Stimulated activated naive CD4-positive, alpha-beta T cell (primary cell): ENCODE results near the gene HK1.
A peak's percentile ranks its signal among the peaks of the same experiment; 100 is the strongest.
"Not testable (repeated sequence)": the region's sequence is repeated elsewhere in the genome, so short reads cannot be mapped to it uniquely, and the experiment has no call there.

ENCODE experiments used
- DNase-seq, 6 experiments: peaks; one replicate each; lab custom pipeline; 2025; lab: John Stamatoyannopoulos, UW

The HK1 gene

GRCh38 chr10:69328380-69328735, 50.1 kb downstream of the HK1 start:
- no peak for DNase-seq

DNA sequence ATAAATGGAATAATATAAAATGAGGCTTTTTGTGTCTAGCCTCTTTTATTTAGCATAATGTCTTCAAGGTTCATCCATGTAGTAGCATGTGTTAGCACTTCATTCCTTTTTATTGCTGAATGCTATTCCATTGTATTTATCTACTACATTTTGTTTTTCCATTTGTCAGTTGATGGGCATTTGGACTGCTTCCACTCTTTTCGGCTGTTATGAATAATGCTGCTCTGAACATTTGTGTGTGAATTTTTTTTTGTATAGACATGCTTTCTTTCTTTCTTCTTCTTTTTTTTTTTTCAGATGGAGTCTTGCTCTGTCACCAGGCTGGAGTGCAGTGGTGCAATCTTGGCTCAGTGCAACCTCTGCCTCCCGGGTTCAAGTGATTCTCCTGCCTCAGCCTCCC, 50.6 kb downstream of the HK1 start:
- DNase-seq = not testable (repeated sequence)

- no peak for DNase-seq
These were observed 51.5 kb downstream of the HK1 start for GRCh38 chr10:69329721-69330178.

DNA sequence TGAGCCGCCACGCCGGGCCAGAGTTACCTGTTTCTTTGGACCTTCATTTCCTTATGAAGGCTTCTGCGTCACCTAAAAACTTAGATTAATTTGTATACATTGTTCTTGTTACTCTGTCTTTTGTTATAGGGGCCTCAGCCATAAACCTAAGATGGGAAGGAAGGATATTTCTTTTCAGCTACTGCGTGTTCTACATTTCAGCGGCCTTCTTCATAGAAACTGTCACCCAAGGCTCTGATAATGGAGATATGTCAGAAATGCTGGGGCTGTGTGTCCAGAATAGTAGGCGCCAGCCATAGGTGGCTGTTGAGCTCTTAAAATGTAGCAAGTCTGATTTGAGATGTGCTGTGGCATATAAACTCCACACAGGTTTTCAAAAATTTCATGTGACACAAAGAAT, 52.9 kb downstream of the HK1 start:
- no peak for DNase-seq

- no peak for DNase-seq
These were observed 54.1 kb downstream of the HK1 start for GRCh38 chr10:69332278-69333010.

DNA sequence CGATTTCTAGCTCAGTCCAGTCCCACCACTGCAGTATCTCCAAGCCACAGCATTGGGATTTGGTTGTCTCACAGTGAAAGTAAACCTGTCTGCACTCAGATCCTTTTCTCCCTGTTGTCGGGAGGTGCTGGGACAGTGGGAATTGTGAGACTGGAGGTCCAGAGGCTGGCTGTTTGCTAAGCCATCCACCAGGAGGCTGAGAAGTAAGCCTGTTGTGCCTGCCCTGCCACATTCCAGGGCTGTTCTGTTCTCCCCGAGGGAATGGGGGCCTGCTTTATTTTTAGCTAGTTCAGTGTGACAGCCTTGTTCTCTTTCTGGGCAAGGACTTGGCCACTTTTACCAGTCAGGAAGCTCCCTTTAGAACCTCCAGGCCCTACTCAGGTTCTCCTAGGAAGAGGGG, 54.9 kb downstream of the HK1 start:
- DNase-seq = no peak

DNA sequence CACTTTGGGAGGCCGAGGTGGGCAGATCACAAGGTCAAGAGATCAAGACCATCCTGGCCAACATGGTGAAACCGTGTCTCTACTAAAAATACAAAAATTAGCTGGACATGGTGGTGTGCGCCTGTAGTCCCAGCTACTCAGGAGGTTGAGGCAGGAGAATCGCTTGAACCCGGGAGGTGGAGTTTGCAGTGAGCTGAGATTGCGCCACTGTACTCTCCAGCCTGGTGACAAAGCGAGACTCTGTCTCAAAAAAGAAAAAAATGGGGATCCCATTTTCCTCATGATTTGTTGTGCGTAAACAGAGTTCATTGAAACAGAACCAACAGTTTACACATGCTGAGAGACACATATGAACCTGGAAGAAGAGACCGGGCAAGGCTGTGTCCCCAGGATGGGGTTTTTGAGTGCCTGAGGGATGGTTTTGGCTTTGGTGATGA, 55.6 kb downstream of the HK1 start:
- not testable (repeated sequence) for DNase-seq

GRCh38 chr10:69334302-69335062, 56.2 kb downstream of the HK1 start:
- DNase-seq = no peak

- peak in 2 of 6 experiments; percentile 6 to 12 for DNase-seq
These were observed 56.8 kb downstream of the HK1 start for GRCh38 chr10:69335063-69335587.

- no peak for DNase-seq
These were observed 57.3 kb downstream of the HK1 start for GRCh38 chr10:69335613-69336012.

- no peak for DNase-seq
These were observed 58.6 kb downstream of the HK1 start for GRCh38 chr10:69336952-69337295.

- DNase-seq = no peak
These were observed 59.2 kb downstream of the HK1 start for GRCh38 chr10:69337296-69338132.

DNA sequence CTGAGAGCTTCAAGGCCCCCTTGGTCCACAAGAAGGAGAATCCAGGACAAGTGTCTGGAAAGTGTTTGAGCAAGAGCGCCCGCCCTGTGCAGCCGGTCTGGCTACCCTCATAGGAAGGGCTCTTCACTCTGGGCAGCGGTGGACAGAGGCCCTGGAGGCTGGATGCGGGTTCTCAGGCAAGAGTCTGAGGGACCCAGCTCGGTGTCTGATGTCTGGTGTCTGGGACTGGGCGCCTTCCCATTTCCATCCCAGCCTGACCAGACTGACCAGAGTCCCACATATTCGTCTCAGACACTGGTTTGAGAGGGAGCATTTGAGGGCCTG, 59.8 kb downstream of the HK1 start:
- DNase-seq = no peak

DNA sequence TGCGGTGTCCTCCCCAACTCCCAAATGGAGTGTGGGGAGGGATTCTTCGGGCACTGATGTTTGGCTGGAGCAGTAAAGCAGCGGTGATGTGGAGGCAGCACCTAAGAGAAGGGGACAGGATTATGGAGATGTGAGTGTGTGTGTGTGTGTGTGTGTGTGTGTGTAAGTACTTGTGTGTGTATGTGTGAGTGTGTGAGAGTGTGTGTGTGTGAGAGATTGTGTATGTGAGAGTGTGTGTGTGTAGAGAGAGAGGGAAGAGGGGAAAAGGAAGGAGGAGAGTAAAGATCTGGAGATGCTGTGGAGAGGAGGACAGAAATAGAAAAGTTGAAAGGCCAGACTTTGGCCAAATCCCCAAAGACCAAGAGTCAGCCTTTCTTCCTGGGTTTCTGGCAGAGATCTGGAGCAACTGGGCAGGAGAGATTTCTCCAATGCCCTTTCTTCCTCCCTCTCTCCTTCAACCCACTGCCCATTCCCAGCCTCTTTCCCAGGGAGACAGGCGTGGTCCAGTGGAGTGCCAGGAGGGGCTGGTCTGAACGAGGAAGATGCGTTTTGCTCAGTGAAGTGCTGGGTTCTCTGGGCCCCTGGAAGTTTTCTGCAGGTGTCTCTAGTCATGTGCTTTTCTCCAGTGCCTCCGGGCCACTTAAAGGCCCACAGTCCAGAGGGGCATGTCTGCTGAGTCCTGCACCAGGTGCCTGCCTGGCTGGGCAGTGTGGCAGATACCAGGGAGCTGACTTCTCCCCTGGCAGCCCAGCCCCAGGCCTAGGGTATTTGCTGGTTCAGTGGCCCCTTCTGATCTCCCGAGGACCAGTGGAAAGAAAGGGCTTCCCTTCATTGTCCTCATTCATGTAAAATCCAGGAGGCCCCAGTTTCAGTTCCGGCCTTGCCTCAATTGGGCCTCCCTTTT, 60.5 kb downstream of the HK1 start:
- DNase-seq = no peak

DNA sequence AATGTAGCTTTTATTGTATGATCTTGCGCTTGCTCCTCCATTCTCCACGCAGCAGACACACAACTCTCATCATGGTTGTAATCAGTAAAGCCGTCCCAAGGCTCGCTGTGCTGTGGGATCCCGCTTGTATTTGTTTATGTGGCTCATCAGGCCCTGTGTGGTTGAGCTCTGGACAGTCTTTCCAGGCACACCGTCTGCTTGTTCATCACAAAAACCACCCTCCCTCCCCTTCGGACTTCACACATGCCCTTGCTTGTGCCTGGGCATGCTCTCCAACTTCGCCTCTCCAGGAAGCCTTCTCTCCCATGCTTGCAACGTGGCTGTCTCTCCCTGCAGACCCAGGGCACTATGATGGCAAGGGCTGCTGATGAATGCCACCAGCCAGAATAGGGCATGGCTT, 62.4 kb downstream of the HK1 start:
- no peak for DNase-seq

DNA sequence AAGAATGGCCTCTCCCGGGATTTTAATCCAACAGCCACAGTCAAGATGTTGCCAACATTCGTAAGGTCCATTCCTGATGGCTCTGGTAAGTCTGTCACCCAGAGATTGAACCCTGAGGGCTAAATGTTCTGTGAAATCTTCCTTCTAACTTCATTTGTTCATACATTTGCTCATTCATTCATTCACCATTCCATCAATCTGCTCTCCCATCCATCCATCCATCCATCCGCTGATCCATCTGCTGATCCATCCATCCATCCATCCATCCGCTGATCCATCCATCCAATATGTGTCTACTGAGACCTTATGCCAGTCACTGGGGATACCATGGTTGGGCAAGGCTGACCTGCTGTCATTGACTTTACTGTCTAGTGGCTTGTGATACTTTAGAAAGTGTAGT, 65.6 kb downstream of the HK1 start:
- no peak for DNase-seq

GRCh38 chr10:69344591-69345252, 66.4 kb downstream of the HK1 start:
- DNase-seq = peak; percentile 12 to 46 (median 28)

DNA sequence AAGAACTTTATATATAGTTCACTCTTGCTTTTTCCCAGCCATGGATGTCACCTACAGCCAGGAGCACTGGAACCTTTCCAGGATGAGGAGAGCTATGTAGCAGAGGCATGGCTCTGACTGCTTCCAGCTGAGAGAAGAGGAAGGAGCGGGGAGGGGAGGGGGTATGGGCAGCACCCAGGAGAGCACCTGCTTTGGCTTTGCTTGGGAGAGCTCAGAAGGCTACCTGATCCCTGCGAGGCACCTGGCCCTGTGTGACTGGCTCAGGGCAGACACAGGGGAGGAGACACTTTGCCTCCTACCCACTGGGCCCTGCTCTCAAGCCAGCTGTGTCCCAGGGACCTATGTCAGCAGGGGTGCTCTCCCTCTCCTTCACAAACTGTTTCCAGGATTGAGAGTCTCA, 67.1 kb downstream of the HK1 start:
- DNase-seq = no peak

GRCh38 chr10:69345890-69346474, 67.7 kb downstream of the HK1 start:
- no peak for DNase-seq

GRCh38 chr10:69346776-69347175, 68.5 kb downstream of the HK1 start:
- no peak for DNase-seq
